HEK293 (cell line): ENCODE data around the gene CLDN15.

Source experiments
- EGR2 ChIP-seq: fragments of 450-650 bp; formaldehyde crosslinking; IDR thresholded peaks from 2 replicates; pipeline ENCODE4 v1.5.1; 2016; ENCODE audit warnings: low read depth, missing biosample characterization, missing genetic modification characterization
- KLF10 ChIP-seq: fragments of 450-650 bp; IDR thresholded peaks from 2 replicates; pipeline ENCODE4 v1.5.1; 2018; ENCODE audit warnings: missing biosample characterization, mild to moderate bottlenecking, missing genetic modification characterization
- KLF8 ChIP-seq: fragments of 450-650 bp; formaldehyde crosslinking; IDR thresholded peaks from 2 replicates; pipeline ENCODE4 v1.5.1; 2016; ENCODE audit warnings: missing biosample characterization, missing genetic modification characterization
- KLF9 ChIP-seq: fragments of 450-650 bp; formaldehyde crosslinking; IDR thresholded peaks from 2 replicates; pipeline ENCODE4 v1.5.1; 2016; ENCODE audit warnings: missing biosample characterization, missing genetic modification characterization, low read depth
- YY1 ChIP-seq: fragments of 450-650 bp; formaldehyde crosslinking; IDR thresholded peaks from 2 replicates; pipeline ENCODE4 v1.5.1; 2018; ENCODE audit warnings: missing biosample characterization, missing genetic modification characterization
- ZBTB11 ChIP-seq: fragments of 450-650 bp; formaldehyde crosslinking; conservative IDR thresholded peaks from 2 replicates; pipeline ENCODE4 v1.5.1; 2016; ENCODE audit warnings: low read depth, missing biosample characterization, missing genetic modification characterization
- ZBTB7A ChIP-seq: fragments of 450-650 bp; formaldehyde crosslinking; IDR thresholded peaks from 2 replicates; pipeline ENCODE4 v1.5.1; 2016; ENCODE audit warnings: low read depth, missing biosample characterization, missing genetic modification characterization
- ZBTB8A ChIP-seq: fragments of 450-650 bp; formaldehyde crosslinking; IDR thresholded peaks from 2 replicates; pipeline ENCODE4 v1.5.1; 2016; ENCODE audit warnings: missing biosample characterization, missing genetic modification characterization
- ZNF155 ChIP-seq: fragments of 450-650 bp; formaldehyde crosslinking; IDR thresholded peaks from 2 replicates; pipeline ENCODE4 v1.5.1; 2016; ENCODE audit warnings: missing biosample characterization, missing genetic modification characterization
- ZNF169 ChIP-seq: fragments of 450-650 bp; formaldehyde crosslinking; IDR thresholded peaks from 2 replicates; pipeline ENCODE4 v1.5.1; 2016; ENCODE audit warnings: missing biosample characterization, missing genetic modification characterization
- ZNF324 ChIP-seq: fragments of 450-650 bp; formaldehyde crosslinking; IDR thresholded peaks from 2 replicates; pipeline ENCODE4 v1.5.1; 2016; ENCODE audit warnings: missing biosample characterization, missing genetic modification characterization
- ZNF391 ChIP-seq: fragments of 450-650 bp; formaldehyde crosslinking; IDR thresholded peaks from 2 replicates; pipeline ENCODE4 v1.5.1; 2016; ENCODE audit warnings: low read depth, missing biosample characterization, missing genetic modification characterization, borderline replicate concordance
- ZNF514 ChIP-seq: fragments of 450-650 bp; formaldehyde crosslinking; IDR thresholded peaks from 2 replicates; pipeline ENCODE4 v1.5.1; 2016; ENCODE audit warnings: missing biosample characterization, missing genetic modification characterization
- ZNF560 ChIP-seq: fragments of 450-650 bp; formaldehyde crosslinking; IDR thresholded peaks from 2 replicates; pipeline ENCODE4 v1.5.1; 2017; ENCODE audit warnings: missing biosample characterization, missing genetic modification characterization, borderline replicate concordance
- ZNF600 ChIP-seq: fragments of 450-650 bp; formaldehyde crosslinking; IDR thresholded peaks from 2 replicates; pipeline ENCODE4 v1.5.1; 2016; ENCODE audit warnings: missing biosample characterization, missing genetic modification characterization
- ZNF629 ChIP-seq: fragments of 450-650 bp; formaldehyde crosslinking; IDR thresholded peaks from 2 replicates; pipeline ENCODE4 v1.5.1; 2017; ENCODE audit warnings: missing biosample characterization, missing genetic modification characterization
- ZXDB ChIP-seq: fragments of 450-650 bp; formaldehyde crosslinking; IDR thresholded peaks from 2 replicates; pipeline ENCODE4 v1.5.1; 2016; ENCODE audit warnings: missing biosample characterization, missing genetic modification characterization
- TF ChIP-seq, protein P1 (sequence below): fragments of 450-650 bp; formaldehyde crosslinking; IDR thresholded peaks from 2 replicates; pipeline ENCODE4 v1.5.1; 2017; ENCODE audit warnings: missing biosample characterization, missing genetic modification characterization
- TF ChIP-seq, protein P2 (sequence below): fragments of 450-650 bp; formaldehyde crosslinking; IDR thresholded peaks from 2 replicates; pipeline ENCODE4 v1.5.1; 2016; ENCODE audit warnings: missing biosample characterization, missing genetic modification characterization, borderline replicate concordance

The CLDN15 gene

DNA sequence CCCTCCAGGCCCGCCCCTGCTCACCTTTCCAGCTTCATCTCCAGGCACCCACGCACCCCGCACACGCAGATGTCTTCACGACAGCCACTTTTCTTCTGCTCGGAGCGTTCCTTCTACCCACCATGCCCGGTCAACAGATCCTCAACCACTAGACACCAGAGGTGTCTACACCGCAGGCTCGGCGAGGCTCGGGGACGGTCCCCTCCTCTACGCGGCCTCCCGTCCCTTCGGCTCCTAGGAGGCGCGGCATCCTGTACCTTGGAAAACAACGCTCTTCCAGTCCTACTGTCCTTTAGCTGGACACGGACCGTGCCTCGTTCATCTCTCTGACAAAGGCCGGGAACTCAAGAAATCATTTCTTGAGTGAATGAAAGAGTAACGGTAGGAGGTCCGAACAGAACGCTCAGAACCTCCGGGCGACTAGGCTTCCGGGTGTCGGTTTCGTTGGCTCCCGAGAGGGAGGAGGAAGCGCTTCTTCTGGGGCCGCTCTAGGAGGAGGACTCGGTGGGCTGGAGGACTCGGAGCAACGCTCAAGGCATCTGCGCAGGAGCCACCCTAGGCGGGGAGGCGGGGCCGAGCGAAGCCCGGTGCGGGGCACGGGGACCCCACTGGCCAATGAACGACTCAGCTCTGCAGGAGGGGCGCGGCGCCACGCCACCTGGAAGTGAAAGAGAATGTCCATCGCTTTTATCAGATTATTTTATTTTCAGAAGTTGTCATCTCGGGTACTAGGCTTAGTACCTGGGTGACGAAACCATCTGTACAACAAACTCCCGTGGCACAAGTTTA lies 14.5 kb upstream of the CLDN15 start (continued):
- TF ChIP-seq ZNF514 (tag by site-specific recombination) (no peak), ZNF560 (tag by site-specific recombination) (no peak), ZBTB8A (tag by site-specific recombination) (peak; percentile 12; the same call in 1 of the 2 replicates), ZNF324 (tag by site-specific recombination) (no peak), YY1 (tag by site-specific recombination) (no peak), ZBTB7A (tag by site-specific recombination) (no peak), KLF10 (tag by site-specific recombination) (peak; percentile 63), ZNF629 (peak; percentile 55), ZBTB11 (peak; percentile 93), EGR2 (tag by site-specific recombination) (peak; percentile 82), ZNF155 (tag by site-specific recombination) (no peak), KLF9 (peak; percentile 40; the same call in 1 of the 2 replicates), ZXDB (peak; percentile 49; the same call in 1 of the 2 replicates), ZNF169 (tag by site-specific recombination) (no peak), ZNF391 (tag by site-specific recombination) (0 out of 2 replicates have a peak, but pooled peaks have one; percentile 34), ZNF600 (tag by site-specific recombination) (0 out of 2 replicates have a peak, but pooled peaks have one; percentile 50), KLF8 (tag by site-specific recombination) (peak; percentile 64; the same call in 1 of the 2 replicates)
- TF ChIP-seq, protein P1, sequence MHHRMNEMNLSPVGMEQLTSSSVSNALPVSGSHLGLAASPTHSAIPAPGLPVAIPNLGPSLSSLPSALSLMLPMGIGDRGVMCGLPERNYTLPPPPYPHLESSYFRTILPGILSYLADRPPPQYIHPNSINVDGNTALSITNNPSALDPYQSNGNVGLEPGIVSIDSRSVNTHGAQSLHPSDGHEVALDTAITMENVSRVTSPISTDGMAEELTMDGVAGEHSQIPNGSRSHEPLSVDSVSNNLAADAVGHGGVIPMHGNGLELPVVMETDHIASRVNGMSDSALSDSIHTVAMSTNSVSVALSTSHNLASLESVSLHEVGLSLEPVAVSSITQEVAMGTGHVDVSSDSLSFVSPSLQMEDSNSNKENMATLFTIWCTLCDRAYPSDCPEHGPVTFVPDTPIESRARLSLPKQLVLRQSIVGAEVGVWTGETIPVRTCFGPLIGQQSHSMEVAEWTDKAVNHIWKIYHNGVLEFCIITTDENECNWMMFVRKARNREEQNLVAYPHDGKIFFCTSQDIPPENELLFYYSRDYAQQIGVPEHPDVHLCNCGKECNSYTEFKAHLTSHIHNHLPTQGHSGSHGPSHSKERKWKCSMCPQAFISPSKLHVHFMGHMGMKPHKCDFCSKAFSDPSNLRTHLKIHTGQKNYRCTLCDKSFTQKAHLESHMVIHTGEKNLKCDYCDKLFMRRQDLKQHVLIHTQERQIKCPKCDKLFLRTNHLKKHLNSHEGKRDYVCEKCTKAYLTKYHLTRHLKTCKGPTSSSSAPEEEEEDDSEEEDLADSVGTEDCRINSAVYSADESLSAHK (tag by site-specific recombination), result peak; percentile 95
- TF ChIP-seq, protein P2, sequence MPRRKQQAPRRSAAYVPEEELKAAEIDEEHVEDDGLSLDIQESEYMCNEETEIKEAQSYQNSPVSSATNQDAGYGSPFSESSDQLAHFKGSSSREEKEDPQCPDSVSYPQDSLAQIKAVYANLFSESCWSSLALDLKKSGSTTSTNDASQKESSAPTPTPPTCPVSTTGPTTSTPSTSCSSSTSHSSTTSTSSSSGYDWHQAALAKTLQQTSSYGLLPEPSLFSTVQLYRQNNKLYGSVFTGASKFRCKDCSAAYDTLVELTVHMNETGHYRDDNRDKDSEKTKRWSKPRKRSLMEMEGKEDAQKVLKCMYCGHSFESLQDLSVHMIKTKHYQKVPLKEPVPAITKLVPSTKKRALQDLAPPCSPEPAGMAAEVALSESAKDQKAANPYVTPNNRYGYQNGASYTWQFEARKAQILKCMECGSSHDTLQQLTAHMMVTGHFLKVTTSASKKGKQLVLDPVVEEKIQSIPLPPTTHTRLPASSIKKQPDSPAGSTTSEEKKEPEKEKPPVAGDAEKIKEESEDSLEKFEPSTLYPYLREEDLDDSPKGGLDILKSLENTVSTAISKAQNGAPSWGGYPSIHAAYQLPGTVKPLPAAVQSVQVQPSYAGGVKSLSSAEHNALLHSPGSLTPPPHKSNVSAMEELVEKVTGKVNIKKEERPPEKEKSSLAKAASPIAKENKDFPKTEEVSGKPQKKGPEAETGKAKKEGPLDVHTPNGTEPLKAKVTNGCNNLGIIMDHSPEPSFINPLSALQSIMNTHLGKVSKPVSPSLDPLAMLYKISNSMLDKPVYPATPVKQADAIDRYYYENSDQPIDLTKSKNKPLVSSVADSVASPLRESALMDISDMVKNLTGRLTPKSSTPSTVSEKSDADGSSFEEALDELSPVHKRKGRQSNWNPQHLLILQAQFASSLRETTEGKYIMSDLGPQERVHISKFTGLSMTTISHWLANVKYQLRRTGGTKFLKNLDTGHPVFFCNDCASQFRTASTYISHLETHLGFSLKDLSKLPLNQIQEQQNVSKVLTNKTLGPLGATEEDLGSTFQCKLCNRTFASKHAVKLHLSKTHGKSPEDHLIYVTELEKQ (tag by site-specific recombination), result no peak
